GOT3 (cell line): ENCODE results near the gene ANKRD23.
"Not testable (repeated sequence)": the region's sequence is repeated elsewhere in the genome, so short reads cannot be mapped to it uniquely, and the experiment has no call there.

ENCODE experiments used
- DNase-seq: peaks from one replicate; lab custom pipeline; 2025; ENCODE audit warnings: mixed read lengths; lab: John Stamatoyannopoulos, UW

The ANKRD23 gene

DNA sequence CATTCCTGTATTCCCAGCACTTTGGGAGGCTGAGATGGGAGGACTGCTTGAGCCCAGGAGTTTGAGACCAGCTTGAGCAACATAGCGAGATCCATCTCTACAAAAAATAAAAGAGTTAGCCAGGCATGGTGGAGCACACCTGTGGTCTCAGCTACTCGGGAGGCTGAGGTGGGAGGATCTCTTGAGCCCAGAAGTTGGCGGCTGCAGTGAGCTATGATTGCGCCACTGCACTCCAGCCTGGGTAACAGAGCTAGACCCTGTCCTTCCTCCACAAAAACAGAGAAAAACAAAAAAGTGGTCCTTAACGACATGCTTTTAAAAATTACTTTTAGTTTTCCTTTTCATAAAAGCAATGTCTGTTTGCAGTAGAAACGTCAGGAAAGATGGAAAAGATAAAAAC, 47.3 kb downstream of the ANKRD23 start:
- DNase-seq: not testable (repeated sequence)

DNA sequence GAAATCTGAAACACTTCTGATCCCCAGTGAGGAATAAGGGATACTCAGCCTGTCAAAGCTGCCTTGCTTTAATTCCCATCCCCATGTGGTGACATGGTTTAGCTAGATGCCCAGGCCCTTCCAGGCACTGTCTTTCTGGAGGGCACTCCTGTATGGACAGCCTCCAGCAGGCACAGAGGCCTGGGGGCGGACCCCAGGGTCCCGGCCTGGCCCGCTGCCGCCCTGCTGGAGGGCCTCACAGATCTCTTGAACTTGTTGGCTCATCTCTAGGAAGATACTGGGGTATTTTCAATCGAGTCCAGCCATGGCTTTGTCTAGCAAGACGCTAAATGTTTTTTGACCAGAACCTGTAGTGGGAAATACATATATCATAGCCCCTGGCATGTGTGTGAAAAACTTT, 48.7 kb downstream of the ANKRD23 start:
- no peak for DNase-seq

DNA sequence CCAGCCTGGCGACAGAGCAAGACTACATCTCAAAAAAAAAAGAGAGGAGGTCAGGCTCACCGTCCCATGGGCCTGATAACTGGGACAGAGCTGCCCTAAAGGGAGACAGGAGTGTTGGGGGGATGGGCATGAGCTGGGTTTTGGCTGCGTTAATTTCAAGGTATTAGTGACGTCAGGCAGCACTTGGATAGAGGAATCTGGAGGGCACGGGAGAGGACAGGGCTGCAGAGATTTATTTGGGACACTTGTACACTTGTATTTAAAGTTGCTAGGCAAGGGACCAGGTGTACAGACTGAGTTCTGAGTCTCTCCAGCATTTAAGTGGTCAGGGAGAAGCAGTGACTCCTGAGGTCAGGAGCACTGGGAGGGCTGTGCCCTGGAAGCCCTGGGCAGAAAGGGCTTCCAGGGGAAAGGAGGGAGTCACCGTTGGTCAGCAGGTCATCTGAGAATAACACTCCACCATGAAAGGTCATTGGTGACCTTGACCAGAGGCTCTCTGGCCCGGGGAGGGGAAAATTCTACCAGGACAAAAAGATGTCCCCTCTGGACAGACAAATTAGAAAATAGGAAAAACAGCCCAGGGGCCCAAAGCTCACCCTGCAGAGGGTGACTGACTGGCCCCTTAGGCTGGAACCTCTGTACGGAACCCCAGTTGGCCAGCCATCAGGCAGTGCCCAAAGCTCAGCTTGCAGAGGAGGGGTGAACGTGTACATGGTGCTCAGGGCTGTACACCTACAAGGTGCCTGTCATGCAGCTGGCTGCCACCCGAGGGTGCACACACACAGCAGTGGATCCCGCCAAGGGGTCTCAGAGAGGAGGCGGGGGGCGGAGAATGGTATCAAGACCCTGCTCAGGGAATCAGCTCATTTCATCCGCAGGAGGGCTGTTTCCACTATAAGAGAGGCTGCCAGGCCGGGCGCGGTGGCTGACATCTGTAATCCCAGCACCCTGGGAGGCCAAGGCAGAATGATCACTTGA, 50.8 kb downstream of the ANKRD23 start:
- no peak for DNase-seq

DNA sequence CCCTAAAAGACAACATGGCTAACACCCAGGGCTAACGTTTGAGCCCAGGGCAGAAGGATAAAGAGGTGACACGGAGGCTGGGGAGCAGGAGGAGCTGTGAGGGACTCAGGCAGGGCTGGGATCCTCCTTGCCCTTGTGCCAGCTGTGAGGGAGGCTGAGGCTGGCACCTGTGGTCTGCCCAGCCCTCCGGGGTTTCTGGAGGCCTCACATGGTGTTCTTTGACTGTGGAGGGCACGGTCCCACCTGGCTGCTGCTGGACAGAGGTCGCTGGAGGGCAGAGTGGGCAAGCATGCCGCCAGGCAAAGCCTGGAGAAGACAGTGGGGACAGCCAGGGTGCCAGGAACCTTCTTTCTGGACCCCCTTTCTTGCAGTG, 54.6 kb downstream of the ANKRD23 start:
- DNase-seq: no peak

DNA sequence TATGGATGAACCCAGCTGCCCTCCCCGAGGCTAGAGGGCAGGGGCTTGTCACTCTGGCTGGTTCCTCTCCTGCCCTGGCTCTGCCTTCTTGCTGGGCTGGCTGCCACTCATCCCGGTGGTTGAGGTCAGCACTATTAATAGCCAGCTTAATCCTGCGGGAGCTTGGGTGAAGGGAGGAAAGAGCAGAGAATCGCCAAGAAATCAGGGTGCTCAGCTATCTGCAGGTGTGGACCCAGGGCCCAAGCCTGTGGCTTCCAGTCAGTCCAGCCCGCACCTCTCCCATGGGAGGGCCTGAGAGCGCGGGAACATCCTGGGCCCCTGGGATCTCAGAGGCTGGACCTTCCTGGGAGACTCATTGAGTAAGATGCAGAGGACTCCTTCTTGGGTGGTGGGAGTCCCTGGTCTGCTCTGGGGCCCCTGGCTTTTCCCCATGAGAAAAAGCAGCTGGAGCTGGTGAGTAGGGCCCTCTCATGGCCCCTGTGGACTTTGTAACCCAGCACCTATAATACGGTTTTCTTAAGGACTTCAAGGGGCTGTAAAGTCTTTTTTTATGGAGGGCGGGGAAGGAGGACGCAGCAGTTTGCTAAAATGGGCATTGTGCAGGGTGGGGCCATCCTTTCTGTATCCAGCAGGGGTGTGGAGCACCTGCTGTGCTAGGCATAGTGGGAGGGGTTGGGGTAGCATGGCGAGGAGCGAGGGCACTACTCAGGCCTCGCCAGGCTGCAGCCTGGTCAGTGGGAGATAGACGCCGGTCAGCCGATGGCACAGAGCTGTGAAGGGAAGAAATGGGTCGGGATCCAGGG, 55.2 kb downstream of the ANKRD23 start:
- no peak for DNase-seq
